CD8-positive, alpha-beta memory T cell (primary cell): ENCODE data around the gene ILK. TPM values are rescaled to one million over a fixed set of nuclear protein-coding genes. Genes with fewer than 3 reads are reported as not detected.

Source experiments
- CTCF ChIA-PET: fragments of 350-600 bp; sonication (Branson Sonifier 250); formaldehyde crosslinking; loops from one replicate; lab custom pipeline; 2021; ENCODE audit warnings: antibody characterized with exemption; lab: Charles Lee
- POLR2A ChIA-PET: fragments of 350-600 bp; sonication (Branson Sonifier 250); formaldehyde crosslinking; loops from one replicate; lab custom pipeline; 2021; ENCODE audit warnings: antibody characterized with exemption; lab: Charles Lee
- DNase-seq, 5 donors: peaks; one replicate each; pipeline versions ENCODE4 v3.0.0 to v3.0.0-alpha.2; 2020 to 2022; ENCODE audit warnings: mixed read lengths in 1 of 5
- H3K27ac ChIP-seq: one replicate; pipeline ENCODE4 v1.7.0; 2013; ENCODE audit warnings: low read depth, mild to moderate bottlenecking, low read length, moderate library complexity
- H3K27me3 ChIP-seq: 2 replicates; pipeline ENCODE4 v1.7.0; 2013; ENCODE audit warnings: low read length, mild to moderate bottlenecking; ENCODE audit not compliant: insufficient read depth, poor library complexity, severe bottlenecking
- H3K36me3 ChIP-seq: 2 replicates; pipeline ENCODE4 v1.7.0; 2013; ENCODE audit warnings: mild to moderate bottlenecking, low read length, moderate library complexity; ENCODE audit not compliant: insufficient read depth
- H3K4me1 ChIP-seq: 2 replicates; pipeline ENCODE4 v1.7.0; 2013; ENCODE audit warnings: mild to moderate bottlenecking, low read length, moderate library complexity; ENCODE audit not compliant: insufficient read depth
- H3K4me3 ChIP-seq: 2 replicates; pipeline ENCODE4 v1.7.0; 2013; ENCODE audit warnings: mild to moderate bottlenecking, low read length
- H3K9me3 ChIP-seq: 2 replicates; pipeline ENCODE4 v1.7.0; 2013; ENCODE audit warnings: mild to moderate bottlenecking, low read length
- H3K27ac Mint-ChIP-seq, 8 donors: one replicate each; pipeline ENCODE4 v1.8.0; 2020 to 2021; ENCODE audit warnings: mixed read lengths in 8 of 8, mild to moderate bottlenecking in 6 of 8, inconsistent platforms in 3 of 8, moderate library complexity in 3 of 8
- H3K27me3 Mint-ChIP-seq, 2 donors: one replicate each; pipeline ENCODE4 v1.8.0; 2020 to 2021; ENCODE audit warnings: mixed read lengths in 2 of 2, mild to moderate bottlenecking in 1 of 2, moderate library complexity in 1 of 2
- H3K36me3 Mint-ChIP-seq, 3 donors: one replicate each; pipeline ENCODE4 v1.8.0; 2020 to 2021; ENCODE audit warnings: mixed read lengths in 3 of 3, inconsistent platforms in 1 of 3, mild to moderate bottlenecking in 1 of 3
- H3K4me1 Mint-ChIP-seq, 3 donors: one replicate each; pipeline ENCODE4 v1.8.0; 2020 to 2021; ENCODE audit warnings: mixed read lengths in 3 of 3, inconsistent platforms in 1 of 3, mild to moderate bottlenecking in 1 of 3
- H3K4me3 Mint-ChIP-seq, 7 donors: one replicate each; pipeline ENCODE4 v1.8.0; 2020 to 2021; ENCODE audit warnings: mixed read lengths in 7 of 7, mild to moderate bottlenecking in 6 of 7, moderate library complexity in 4 of 7, inconsistent platforms in 2 of 7
- H3K9me3 Mint-ChIP-seq, 5 donors: one replicate each; pipeline ENCODE4 v1.8.0; 2020 to 2022; ENCODE audit warnings: mixed read lengths in 5 of 5, mild to moderate bottlenecking in 3 of 5, moderate library complexity in 2 of 5, inconsistent platforms in 1 of 5
- polyA plus RNA-seq: library from polyadenylated mRNA; unstranded; fragments of 300-500 nt; fragmentation: Illumina TruSeq; gene quantifications from one replicate; pipeline ENCODE4 v1.2.3, GENCODE V29; 2021
- total RNA-seq, 2 experiments: library from RNA; stranded (reverse); gene quantifications; one replicate each; pipeline ENCODE4 v1.2.3, GENCODE V29; 2021

Gene ILK
- total and polyA plus RNA-seq, 3 experiments from 2014 or later: 90.1 to 111 (median 92.6) TPM

GRCh38 chr11:6568191-6568918 lies 35.2 kb upstream of the ILK start:
- no peaks in the 10 kb centered on the region for H3K4me1 ChIP-seq
- H3K4me3 ChIP-seq: no peak overlapping the region
- H3K9me3 ChIP-seq: no peaks in the 10 kb centered on the region
- no peak for DNase-seq
- no peak overlapping the region for H3K27ac Mint-ChIP-seq
- H3K36me3 Mint-ChIP-seq: peaks cover 0 to 30% (median 5%) of the 10 kb centered on the region in 3 donors
- no peak overlapping the region for H3K4me3 Mint-ChIP-seq
- H3K36me3 ChIP-seq: no peaks in the 10 kb centered on the region
- no peaks in the 10 kb centered on the region for H3K27me3 Mint-ChIP-seq
- POLR2A ChIA-PET: no interaction called here
- H3K27ac ChIP-seq: peak overlapping the region; percentile 9
- no peaks in the 10 kb centered on the region for H3K9me3 Mint-ChIP-seq
- no peaks in the 10 kb centered on the region for H3K27me3 ChIP-seq
- CTCF ChIA-PET: interaction anchor here (1.1 to 1.9 kb wide), 2 partner anchors 12 to 169 kb away, joined by 3 to 5 read pairs; no protein-coding TSS in a partner anchor
- peaks cover 0 to 4% (median 0%) of the 10 kb centered on the region in 3 donors for H3K4me1 Mint-ChIP-seq

GRCh38 chr11:6569706-6570105 lies 33.9 kb upstream of the ILK start:
- H3K9me3 Mint-ChIP-seq: no peaks in the 10 kb centered on the region
- CTCF ChIA-PET: interaction anchor here (0.8 to 1.9 kb wide), 2 partner anchors 10 to 126 kb away, joined by 3 to 5 read pairs; no protein-coding TSS in a partner anchor

GRCh38 chr11:6570691-6571427 lies 32.7 kb upstream of the ILK start:
- Histone ChIP-seq H3K4me3 (no peak overlapping the region), H3K27me3 (no peaks in the 10 kb centered on the region), H3K9me3 (no peaks in the 10 kb centered on the region), H3K27ac (no peak overlapping the region), H3K4me1 (no peaks in the 10 kb centered on the region), H3K36me3 (no peaks in the 10 kb centered on the region)
- CTCF ChIA-PET: interaction anchor here (0.7 kb wide), 1 partner anchor 167 kb away, joined by 3 read pairs; no protein-coding TSS in a partner anchor
- no peaks in the 10 kb centered on the region for H3K27me3 Mint-ChIP-seq
- POLR2A ChIA-PET: no interaction called here
- H3K9me3 Mint-ChIP-seq: no peaks in the 10 kb centered on the region
- peaks cover 0 to 4% (median 0%) of the 10 kb centered on the region in 3 donors for H3K4me1 Mint-ChIP-seq
- no peak overlapping the region for H3K4me3 Mint-ChIP-seq
- H3K27ac Mint-ChIP-seq: no peak overlapping the region
- no peak for DNase-seq
- H3K36me3 Mint-ChIP-seq: peaks cover 0 to 15% (median 4%) of the 10 kb centered on the region in 3 donors

More at GRCh38 chr11:6569706-6570105, 33.9 kb upstream of the ILK start:
- Mint-ChIP-seq H3K27me3 (no peaks in the 10 kb centered on the region), H3K4me3 (no peak overlapping the region), H3K27ac (peak overlapping the region in 1 of 8 donors; percentile 8), H3K4me1 (peaks cover 0 to 4% (median 0%) of the 10 kb centered on the region in 3 donors), H3K36me3 (peaks cover 0 to 20% (median 4%) of the 10 kb centered on the region in 3 donors)
- POLR2A ChIA-PET: no interaction called here
- DNase-seq: no peak
- no peaks in the 10 kb centered on the region for H3K4me1 ChIP-seq
- H3K27me3 ChIP-seq: no peaks in the 10 kb centered on the region
- H3K4me3 ChIP-seq: no peak overlapping the region
- no peaks in the 10 kb centered on the region for H3K36me3 ChIP-seq
- H3K9me3 ChIP-seq: no peaks in the 10 kb centered on the region
- no peak overlapping the region for H3K27ac ChIP-seq

GRCh38 chr11:6571434-6572008 lies 32.1 kb upstream of the ILK start:
- Histone ChIP-seq H3K36me3 (no peaks in the 10 kb centered on the region), H3K9me3 (no peaks in the 10 kb centered on the region), H3K27ac (no peak overlapping the region), H3K4me3 (no peak overlapping the region), H3K27me3 (no peaks in the 10 kb centered on the region), H3K4me1 (no peaks in the 10 kb centered on the region)
- Mint-ChIP-seq H3K9me3 (no peaks in the 10 kb centered on the region), H3K27me3 (no peaks in the 10 kb centered on the region), H3K36me3 (peaks cover 0 to 13% (median 4%) of the 10 kb centered on the region in 3 donors), H3K4me1 (peaks cover 0 to 4% (median 0%) of the 10 kb centered on the region in 3 donors), H3K4me3 (no peak overlapping the region), H3K27ac (peak overlapping the region in 1 of 8 donors; percentile 49)
- ChIA-PET POLR2A (no interaction called here), CTCF (interaction anchor here (0.7 kb wide), 1 partner anchor 166 kb away, joined by 3 read pairs; no protein-coding TSS in a partner anchor)
- DNase-seq: no peak

- Histone ChIP-seq H3K36me3 (no peaks in the 10 kb centered on the region), H3K27ac (no peak overlapping the region), H3K4me1 (no peaks in the 10 kb centered on the region), H3K27me3 (no peaks in the 10 kb centered on the region), H3K4me3 (no peak overlapping the region), H3K9me3 (no peaks in the 10 kb centered on the region)
- H3K27me3 Mint-ChIP-seq: no peaks in the 10 kb centered on the region
- H3K4me3 Mint-ChIP-seq: no peak overlapping the region
- DNase-seq: no peak
- peaks cover 0 to 10% (median 4%) of the 10 kb centered on the region in 3 donors for H3K36me3 Mint-ChIP-seq
- POLR2A ChIA-PET: interaction anchor here (0.5 kb wide), 1 partner anchor 180 kb away, joined by 4 read pairs; no protein-coding TSS in a partner anchor
- peaks cover 0 to 4% (median 0%) of the 10 kb centered on the region in 3 donors for H3K4me1 Mint-ChIP-seq
- CTCF ChIA-PET: no interaction called here
- no peak overlapping the region for H3K27ac Mint-ChIP-seq
- H3K9me3 Mint-ChIP-seq: no peaks in the 10 kb centered on the region
Observed at GRCh38 chr11:6572215-6572614, 31.4 kb upstream of the ILK start.

GRCh38 chr11:6574816-6575715 lies 28.5 kb upstream of the ILK start:
- no peaks in the 10 kb centered on the region for H3K27me3 ChIP-seq
- ChIA-PET POLR2A (no interaction called here), CTCF (no interaction called here)
- no peak overlapping the region for H3K27ac ChIP-seq
- H3K27ac Mint-ChIP-seq: peak overlapping the region in 1 of 8 donors; percentile 5
- no peak overlapping the region for H3K4me3 ChIP-seq
- H3K36me3 ChIP-seq: no peaks in the 10 kb centered on the region
- DNase-seq: no peak
- no peaks in the 10 kb centered on the region for H3K4me1 ChIP-seq
- no peak overlapping the region for H3K4me3 Mint-ChIP-seq
- no peaks in the 10 kb centered on the region for H3K27me3 Mint-ChIP-seq
- H3K4me1 Mint-ChIP-seq: peaks cover 0 to 4% (median 0%) of the 10 kb centered on the region in 3 donors
- no peaks in the 10 kb centered on the region for H3K9me3 ChIP-seq
- no peaks in the 10 kb centered on the region for H3K9me3 Mint-ChIP-seq
- peaks cover 0 to 10% (median 2%) of the 10 kb centered on the region in 3 donors for H3K36me3 Mint-ChIP-seq
